Measurements from ENCODE around the gene DPH3. TPM values are rescaled to one million over a fixed set of nuclear protein-coding genes. Genes with fewer than 3 reads are reported as not detected.

The DPH3 gene
- total and polyA plus RNA-seq, 8 donors, result 4.1 to 8.8 (median 6.8) TPM

DNA sequence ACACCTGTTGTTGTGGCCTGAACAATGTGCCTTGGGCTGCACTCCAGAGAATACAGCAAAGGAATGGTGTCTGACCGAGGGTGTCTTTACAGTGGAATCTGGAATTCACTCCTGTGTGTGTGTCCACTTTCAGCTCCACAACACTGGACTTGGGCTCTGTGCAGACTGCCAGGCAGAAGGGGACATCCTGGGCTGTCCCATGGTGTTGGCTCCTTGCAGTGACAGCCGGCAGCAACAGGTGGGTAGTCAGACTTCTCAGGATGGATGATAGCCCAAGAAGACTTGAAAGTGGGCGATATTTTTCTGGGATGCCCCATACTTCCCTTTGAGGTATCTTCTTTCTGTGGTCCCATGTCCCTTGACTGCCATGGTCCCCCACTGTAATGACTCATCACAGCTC is 45.0 kb downstream of the DPH3 start:
- H3K4me1 ChIP-seq, result peaks cover 0 to 6% (median 6%) of the 10 kb centered on the region in 3 donors
- WGBS, 2 donors, result 85 to 90% methylated on average over 3 of the region's 3 CpGs
- DNase-seq (no peak), ATAC-seq (no peak), FAIRE-seq (no peak)
- TF ChIP-seq, protein P1, sequence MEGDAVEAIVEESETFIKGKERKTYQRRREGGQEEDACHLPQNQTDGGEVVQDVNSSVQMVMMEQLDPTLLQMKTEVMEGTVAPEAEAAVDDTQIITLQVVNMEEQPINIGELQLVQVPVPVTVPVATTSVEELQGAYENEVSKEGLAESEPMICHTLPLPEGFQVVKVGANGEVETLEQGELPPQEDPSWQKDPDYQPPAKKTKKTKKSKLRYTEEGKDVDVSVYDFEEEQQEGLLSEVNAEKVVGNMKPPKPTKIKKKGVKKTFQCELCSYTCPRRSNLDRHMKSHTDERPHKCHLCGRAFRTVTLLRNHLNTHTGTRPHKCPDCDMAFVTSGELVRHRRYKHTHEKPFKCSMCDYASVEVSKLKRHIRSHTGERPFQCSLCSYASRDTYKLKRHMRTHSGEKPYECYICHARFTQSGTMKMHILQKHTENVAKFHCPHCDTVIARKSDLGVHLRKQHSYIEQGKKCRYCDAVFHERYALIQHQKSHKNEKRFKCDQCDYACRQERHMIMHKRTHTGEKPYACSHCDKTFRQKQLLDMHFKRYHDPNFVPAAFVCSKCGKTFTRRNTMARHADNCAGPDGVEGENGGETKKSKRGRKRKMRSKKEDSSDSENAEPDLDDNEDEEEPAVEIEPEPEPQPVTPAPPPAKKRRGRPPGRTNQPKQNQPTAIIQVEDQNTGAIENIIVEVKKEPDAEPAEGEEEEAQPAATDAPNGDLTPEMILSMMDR (IDR thresholded peaks at IDR 0.05), result no peak
- H3K27me3 ChIP-seq, result no peaks in the 10 kb centered on the region
- no peaks in the 10 kb centered on the region for H3K9me3 ChIP-seq
- H3K27ac ChIP-seq, result no peak overlapping the region
- H3K36me3 ChIP-seq, result no peaks in the 10 kb centered on the region
- intact Hi-C loops (cut with DNase I), result no loop called here
- no peak overlapping the region for H3K4me3 ChIP-seq

DNA sequence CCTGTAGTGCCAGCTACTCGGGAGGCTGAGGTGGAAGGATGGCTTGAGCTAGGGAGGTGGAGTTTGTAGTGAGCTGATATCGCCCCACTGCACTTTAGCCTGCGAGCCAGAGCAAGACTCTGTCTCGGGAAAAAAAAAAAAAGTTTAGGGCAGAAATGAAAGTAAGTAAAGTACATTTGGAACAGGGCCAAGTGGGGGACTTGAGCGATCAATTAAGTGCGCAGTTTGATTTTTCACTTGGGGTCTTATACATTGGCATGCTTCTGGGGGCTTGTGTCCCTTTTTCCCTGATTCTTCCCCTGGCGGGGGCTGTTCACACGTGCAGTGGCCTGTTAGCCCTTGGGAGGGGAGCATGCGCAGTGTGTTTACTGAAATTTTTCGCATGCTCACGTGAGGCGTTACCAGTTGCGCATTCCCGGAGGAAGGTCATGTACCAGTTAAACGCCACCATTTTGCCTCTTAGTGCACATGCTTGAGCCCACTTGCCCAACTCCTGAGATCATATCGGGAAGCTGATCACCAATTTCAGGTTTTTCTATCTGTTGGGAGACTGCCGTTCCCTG is 48.3 kb downstream of the DPH3 start:
- FAIRE-seq (no peak), ATAC-seq (no peak), DNase-seq (no peak)
- Histone ChIP-seq H3K36me3 (no peaks in the 10 kb centered on the region), H3K27me3 (no peaks in the 10 kb centered on the region), H3K9me3 (no peaks in the 10 kb centered on the region), H3K4me3 (no peak overlapping the region), H3K4me1 (peaks cover 0 to 6% (median 6%) of the 10 kb centered on the region in 3 donors), H3K27ac (no peak overlapping the region)
- intact Hi-C loops (cut with DNase I), result no loop called here
- TF ChIP-seq, protein P1 (IDR thresholded peaks at IDR 0.05), result no peak
- WGBS, 2 donors, result 91 to 95% methylated on average over 17 of the region's 17 CpGs

DNA sequence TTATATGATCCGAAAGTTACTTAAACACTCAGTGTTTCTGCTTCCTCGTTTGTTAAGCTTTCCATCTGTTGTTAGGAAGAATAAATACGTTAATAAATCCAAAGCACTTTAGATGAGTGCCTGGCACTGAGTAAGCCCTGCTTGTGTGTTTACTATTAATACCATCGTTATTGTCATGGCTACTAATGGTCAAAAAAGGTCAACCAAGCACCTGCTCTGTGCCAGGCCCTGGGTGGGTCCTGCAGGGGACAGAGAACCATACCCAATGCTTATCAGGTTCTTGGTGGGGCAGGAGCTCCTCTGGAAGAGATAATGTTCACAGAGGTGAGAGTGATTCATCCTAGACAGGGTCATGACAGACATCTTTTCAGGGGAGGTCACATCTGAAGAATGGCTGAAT is 50.4 kb downstream of the DPH3 start:
- H3K36me3 ChIP-seq, result no peaks in the 10 kb centered on the region
- H3K9me3 ChIP-seq, result no peaks in the 10 kb centered on the region
- TF ChIP-seq, protein P1 (IDR thresholded peaks at IDR 0.05), result no peak
- H3K4me3 ChIP-seq, result no peak overlapping the region
- FAIRE-seq (no peak), ATAC-seq (peak in 1 of 4 donors; percentile 47), DNase-seq (no peak)
- intact Hi-C loops (cut with DNase I), result no loop called here
- WGBS, 2 donors, result 66 to 67% methylated on average over 4 of the region's 4 CpGs
- no peak overlapping the region for H3K27ac ChIP-seq
- peaks cover 0 to 6% (median 6%) of the 10 kb centered on the region in 3 donors for H3K4me1 ChIP-seq
- no peaks in the 10 kb centered on the region for H3K27me3 ChIP-seq

DNA sequence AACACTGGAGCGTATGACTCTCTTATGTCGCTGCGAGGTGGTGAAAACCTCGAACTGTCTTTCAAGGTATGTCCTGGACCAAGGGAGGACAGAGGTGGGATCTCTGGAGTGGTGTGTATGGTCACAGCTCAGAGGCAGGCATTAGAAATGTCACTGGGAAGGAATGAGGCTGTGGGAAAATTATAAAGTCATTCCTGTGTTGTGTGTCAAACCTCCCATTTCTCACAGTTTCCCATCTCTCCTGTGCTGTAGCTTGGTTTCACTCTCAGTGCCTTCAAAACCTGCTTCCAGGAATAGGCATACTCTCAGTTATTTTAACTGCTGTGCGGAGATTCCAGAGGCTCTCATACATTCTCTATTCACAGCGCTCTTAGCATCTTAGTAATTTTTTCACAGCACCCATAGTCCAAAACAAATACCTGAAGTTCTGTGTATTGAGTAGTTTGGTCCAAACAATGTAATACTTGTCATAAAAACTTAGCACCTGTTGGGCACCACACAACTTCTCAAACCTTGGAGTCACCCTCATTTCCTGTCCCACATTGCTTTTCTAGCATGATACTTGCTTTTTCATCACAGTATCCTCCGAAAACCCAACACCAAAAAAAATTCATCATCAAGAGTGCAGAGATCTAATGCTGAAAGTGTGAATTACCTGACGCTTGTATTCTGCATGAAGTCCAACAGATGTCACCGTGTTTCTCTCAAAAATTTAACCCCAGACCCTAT is 53.4 kb downstream of the DPH3 start:
- DNase-seq (no peak), ATAC-seq (no peak), FAIRE-seq (no peak)
- intact Hi-C loops (cut with DNase I), result no loop called here
- Histone ChIP-seq H3K9me3 (no peaks in the 10 kb centered on the region), H3K27ac (no peak overlapping the region), H3K27me3 (no peaks in the 10 kb centered on the region), H3K4me1 (no peaks in the 10 kb centered on the region), H3K36me3 (no peaks in the 10 kb centered on the region), H3K4me3 (no peak overlapping the region)
- WGBS, 2 donors, result 75 to 78% methylated on average over 9 of the region's 9 CpGs
- TF ChIP-seq, protein P1 (IDR thresholded peaks at IDR 0.05), result no peak

Other genes with a start within 250 kb of the DPH3 start
- gene GALNT15, start 90.3 kb downstream of the DPH3 start, total RNA-seq, result 1 to 10 TPM in 5 of 6 donors, under 1 TPM in 1; 0.78 to 5.6 (median 2.0) TPM
- 1 to 10 TPM; 2.8 TPM for gene GALNT15, start 90.3 kb downstream of the DPH3 start, polyA plus RNA-seq
- gene OXNAD1, start 269 bp upstream of the DPH3 start, total RNA-seq, result 1 to 10 TPM; 3.7 to 6.7 (median 4.5) TPM
- 1 to 10 TPM; 2.8 to 3.2 TPM for gene OXNAD1, start 269 bp upstream of the DPH3 start, polyA plus RNA-seq
- 10 to 100 TPM in 1 of 6 donors, 1 to 10 TPM in 5; 1.9 to 14.0 (median 2.8) TPM for gene RFTN1, start 248.8 kb upstream of the DPH3 start, total RNA-seq
- 1 to 10 TPM; 3.0 to 4.1 TPM for gene RFTN1, start 248.8 kb upstream of the DPH3 start, polyA plus RNA-seq

Data from pancreas (tissue), 10 donors.